ENCODE measurements around the gene NTHL1.

DNA sequence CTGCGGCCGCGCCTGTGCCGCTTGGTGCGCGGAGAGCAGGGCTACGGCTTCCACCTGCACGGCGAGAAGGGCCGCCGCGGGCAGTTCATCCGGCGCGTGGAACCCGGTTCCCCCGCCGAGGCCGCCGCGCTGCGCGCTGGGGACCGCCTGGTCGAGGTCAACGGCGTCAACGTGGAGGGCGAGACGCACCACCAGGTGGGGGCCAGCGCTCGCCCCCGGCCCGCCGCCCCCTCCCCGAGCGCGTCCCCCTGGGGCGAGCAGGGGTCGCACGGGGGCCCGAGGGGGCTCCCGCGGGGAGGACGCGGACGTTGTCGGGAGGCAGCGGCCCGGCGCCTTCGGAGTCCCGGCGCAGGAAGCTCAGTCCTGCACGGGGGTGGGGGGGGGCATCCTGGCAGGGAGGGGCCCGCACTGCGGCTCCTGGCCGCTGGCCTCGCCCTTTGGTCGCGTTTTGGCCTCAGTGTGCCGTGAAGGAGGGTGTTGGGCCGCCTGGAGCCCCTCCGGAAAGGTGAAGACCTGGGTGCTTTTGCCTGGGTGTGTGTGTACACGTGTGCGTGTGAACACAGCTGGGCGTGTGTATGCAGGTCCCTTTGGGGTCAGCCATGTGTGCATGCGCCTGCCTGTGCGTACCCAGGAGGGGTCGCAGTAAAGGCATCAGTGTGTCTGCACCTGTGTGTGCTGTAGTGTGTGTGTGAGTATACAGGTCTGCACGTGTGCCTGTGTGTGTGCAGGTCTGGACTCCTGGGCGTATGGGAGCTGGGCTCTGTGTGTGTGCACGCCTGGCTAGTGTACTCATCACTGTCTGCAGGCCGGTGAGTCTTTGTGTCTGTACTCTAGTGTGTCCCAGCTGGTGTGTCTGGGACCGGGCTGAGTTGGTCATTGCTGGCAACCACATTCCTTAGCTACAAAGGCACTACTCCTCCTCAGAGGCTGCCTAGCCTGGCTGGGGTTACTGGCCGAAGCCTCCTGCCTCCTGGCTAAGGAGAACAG, 20.3 kb downstream of the NTHL1 start:
- TF ChIP-seq, protein P1, sequence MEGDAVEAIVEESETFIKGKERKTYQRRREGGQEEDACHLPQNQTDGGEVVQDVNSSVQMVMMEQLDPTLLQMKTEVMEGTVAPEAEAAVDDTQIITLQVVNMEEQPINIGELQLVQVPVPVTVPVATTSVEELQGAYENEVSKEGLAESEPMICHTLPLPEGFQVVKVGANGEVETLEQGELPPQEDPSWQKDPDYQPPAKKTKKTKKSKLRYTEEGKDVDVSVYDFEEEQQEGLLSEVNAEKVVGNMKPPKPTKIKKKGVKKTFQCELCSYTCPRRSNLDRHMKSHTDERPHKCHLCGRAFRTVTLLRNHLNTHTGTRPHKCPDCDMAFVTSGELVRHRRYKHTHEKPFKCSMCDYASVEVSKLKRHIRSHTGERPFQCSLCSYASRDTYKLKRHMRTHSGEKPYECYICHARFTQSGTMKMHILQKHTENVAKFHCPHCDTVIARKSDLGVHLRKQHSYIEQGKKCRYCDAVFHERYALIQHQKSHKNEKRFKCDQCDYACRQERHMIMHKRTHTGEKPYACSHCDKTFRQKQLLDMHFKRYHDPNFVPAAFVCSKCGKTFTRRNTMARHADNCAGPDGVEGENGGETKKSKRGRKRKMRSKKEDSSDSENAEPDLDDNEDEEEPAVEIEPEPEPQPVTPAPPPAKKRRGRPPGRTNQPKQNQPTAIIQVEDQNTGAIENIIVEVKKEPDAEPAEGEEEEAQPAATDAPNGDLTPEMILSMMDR (conservative IDR thresholded peaks at IDR 0.05 in 1 of 2, IDR thresholded peaks at IDR 0.05 in 1 of 2; ENCODE audit: low read depth in 1 of 2, low read length in 2 of 2): no peak
- TF ChIP-seq EZH2 (IDR thresholded peaks at IDR 0.05; ENCODE audit: low read length, missing control alignments): no peak
